Measurements from ENCODE around the gene LPP. TPM values are rescaled to one million over a fixed set of nuclear protein-coding genes. Genes with fewer than 3 reads are reported as not detected.

Gene LPP
- total RNA-seq, 1 experiment from 2014 or later = 20.4 TPM

DNA sequence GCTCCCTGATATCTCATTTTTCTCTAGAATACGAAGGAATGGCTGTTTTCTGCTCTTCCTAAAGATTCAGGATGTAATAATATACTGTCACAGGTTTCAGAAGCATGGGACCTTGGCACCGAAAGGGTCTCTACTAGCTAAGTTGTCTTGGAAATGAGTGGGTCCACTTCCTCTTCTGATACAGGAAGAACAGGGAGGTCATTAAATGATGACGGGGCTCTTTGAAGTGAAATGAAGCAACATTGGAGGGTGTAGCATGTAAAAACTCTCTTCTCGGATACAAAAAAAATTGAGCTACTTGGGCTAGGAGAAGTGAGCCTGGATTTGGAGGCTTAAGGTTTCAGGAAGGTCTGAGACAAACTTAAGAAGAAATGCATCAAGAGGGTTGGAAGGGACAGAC, 668.0 kb downstream of the LPP start:
- H3K9me2 ChIP-seq (replicated peaks; ENCODE audit: low read length) = no peaks in the 10 kb centered on the region
- POLR2A ChIA-PET (ENCODE audit: unreplicated experiment) = no interaction called here
- CTCF ChIA-PET = no interaction called here
- H3K4me1 ChIP-seq (ENCODE audit: insufficient read depth, low read length) = no peaks in the 10 kb centered on the region
- no peaks in the 10 kb centered on the region for H3K9me3 ChIP-seq (ENCODE audit: low read length)
- H3K36me3 ChIP-seq (ENCODE audit: low read depth, low read length) = no peaks in the 10 kb centered on the region
- H3F3A ChIP-seq (ENCODE audit: low read length, unreplicated experiment) = no peaks in the 10 kb centered on the region
- H3K4me3 ChIP-seq (ENCODE audit: low read length) = no peak overlapping the region
- TF ChIP-seq EZH2phosphoT487 (IDR thresholded peaks at IDR 0.05; ENCODE audit: borderline replicate concordance, low read length) = no peak
- no peak for TF ChIP-seq EZH2 (IDR thresholded peaks at IDR 0.05; ENCODE audit: low read length, unreplicated experiment)
- TF ChIP-seq, protein P1, sequence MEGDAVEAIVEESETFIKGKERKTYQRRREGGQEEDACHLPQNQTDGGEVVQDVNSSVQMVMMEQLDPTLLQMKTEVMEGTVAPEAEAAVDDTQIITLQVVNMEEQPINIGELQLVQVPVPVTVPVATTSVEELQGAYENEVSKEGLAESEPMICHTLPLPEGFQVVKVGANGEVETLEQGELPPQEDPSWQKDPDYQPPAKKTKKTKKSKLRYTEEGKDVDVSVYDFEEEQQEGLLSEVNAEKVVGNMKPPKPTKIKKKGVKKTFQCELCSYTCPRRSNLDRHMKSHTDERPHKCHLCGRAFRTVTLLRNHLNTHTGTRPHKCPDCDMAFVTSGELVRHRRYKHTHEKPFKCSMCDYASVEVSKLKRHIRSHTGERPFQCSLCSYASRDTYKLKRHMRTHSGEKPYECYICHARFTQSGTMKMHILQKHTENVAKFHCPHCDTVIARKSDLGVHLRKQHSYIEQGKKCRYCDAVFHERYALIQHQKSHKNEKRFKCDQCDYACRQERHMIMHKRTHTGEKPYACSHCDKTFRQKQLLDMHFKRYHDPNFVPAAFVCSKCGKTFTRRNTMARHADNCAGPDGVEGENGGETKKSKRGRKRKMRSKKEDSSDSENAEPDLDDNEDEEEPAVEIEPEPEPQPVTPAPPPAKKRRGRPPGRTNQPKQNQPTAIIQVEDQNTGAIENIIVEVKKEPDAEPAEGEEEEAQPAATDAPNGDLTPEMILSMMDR (conservative IDR thresholded peaks at IDR 0.05; ENCODE audit: low read depth, low read length) = no peak
- H3K27ac ChIP-seq (ENCODE audit: low read length) = no peak overlapping the region
- H4K20me1 ChIP-seq (ENCODE audit: low read length) = no peaks in the 10 kb centered on the region
- BruUV-seq (replicated peaks) = no TSS peak
- no peak overlapping the region for H3K4me2 ChIP-seq (ENCODE audit: low read length)
- H3K9ac ChIP-seq (ENCODE audit: low read length) = no peak overlapping the region
- intact Hi-C loops (cut with micrococcal nuclease) = no loop called here
- H3K79me2 ChIP-seq (ENCODE audit: low read length) = no peaks in the 10 kb centered on the region
- H3K27me3 ChIP-seq (ENCODE audit: low read length) = no peaks in the 10 kb centered on the region
- H2AFZ ChIP-seq (ENCODE audit: low read length) = no peak overlapping the region
- DNase-seq (no peak), ATAC-seq (no peak)

DNA sequence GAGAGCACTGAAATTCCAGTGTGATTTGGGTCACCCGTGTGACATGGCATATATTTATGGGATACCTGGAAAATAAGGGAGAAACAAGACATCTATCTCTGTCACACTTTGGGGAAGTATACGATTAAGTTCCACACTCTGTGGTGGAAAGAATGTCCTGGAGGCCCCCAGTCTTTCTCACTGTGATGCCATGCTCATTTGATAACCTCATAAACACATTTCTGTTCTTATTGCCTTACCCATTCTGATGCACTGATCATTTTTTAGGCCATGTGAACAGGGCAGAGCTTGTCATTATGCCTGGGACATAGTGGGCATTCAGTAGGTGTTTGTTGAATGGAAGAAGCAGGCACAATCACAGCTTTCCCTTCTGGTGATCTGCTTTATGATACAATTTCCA, 668.5 kb downstream of the LPP start:
- no peaks in the 10 kb centered on the region for H3K9me2 ChIP-seq (replicated peaks; ENCODE audit: low read length)
- no peak overlapping the region for H3K27ac ChIP-seq (ENCODE audit: low read length)
- H3K4me3 ChIP-seq (ENCODE audit: low read length) = no peak overlapping the region
- H3K27me3 ChIP-seq (ENCODE audit: low read length) = no peaks in the 10 kb centered on the region
- intact Hi-C loops (cut with micrococcal nuclease) = no loop called here
- H3K9ac ChIP-seq (ENCODE audit: low read length) = no peak overlapping the region
- no peaks in the 10 kb centered on the region for H3K79me2 ChIP-seq (ENCODE audit: low read length)
- BruUV-seq (replicated peaks) = no TSS peak
- TF ChIP-seq EZH2phosphoT487 (IDR thresholded peaks at IDR 0.05; ENCODE audit: borderline replicate concordance, low read length) (no peak), EZH2 (IDR thresholded peaks at IDR 0.05; ENCODE audit: low read length, unreplicated experiment) (no peak)
- TF ChIP-seq, protein P1 (conservative IDR thresholded peaks at IDR 0.05; ENCODE audit: low read depth, low read length) = no peak
- ATAC-seq (peak; percentile 40), DNase-seq (no peak)
- H2AFZ ChIP-seq (ENCODE audit: low read length) = no peak overlapping the region
- no peaks in the 10 kb centered on the region for H3F3A ChIP-seq (ENCODE audit: low read length, unreplicated experiment)
- H3K4me1 ChIP-seq (ENCODE audit: insufficient read depth, low read length) = no peaks in the 10 kb centered on the region
- H4K20me1 ChIP-seq (ENCODE audit: low read length) = no peaks in the 10 kb centered on the region
- H3K4me2 ChIP-seq (ENCODE audit: low read length) = no peak overlapping the region
- CTCF ChIA-PET = no interaction called here
- POLR2A ChIA-PET (ENCODE audit: unreplicated experiment) = no interaction called here
- H3K36me3 ChIP-seq (ENCODE audit: low read depth, low read length) = no peaks in the 10 kb centered on the region
- H3K9me3 ChIP-seq (ENCODE audit: low read length) = no peaks in the 10 kb centered on the region

DNA sequence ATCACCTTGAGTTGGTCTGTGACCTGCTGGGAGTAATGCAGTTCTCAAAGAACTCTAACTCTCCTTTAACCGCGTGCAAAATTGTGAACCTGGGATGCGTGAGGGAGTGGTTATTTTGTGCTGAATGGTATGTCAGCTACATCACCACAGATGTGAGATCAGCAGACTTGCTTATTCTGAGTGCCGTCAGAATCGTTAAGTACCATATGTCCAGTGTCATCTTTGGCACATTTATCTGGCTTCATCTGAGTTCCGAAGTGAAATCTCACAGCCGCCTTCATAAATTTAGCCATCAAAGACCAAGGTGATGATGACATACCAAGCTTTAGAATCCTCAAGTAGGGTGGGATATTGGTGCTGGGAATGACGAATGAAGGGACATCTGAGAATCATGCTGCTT, 670.6 kb downstream of the LPP start:
- no peak overlapping the region for H3K27ac ChIP-seq (ENCODE audit: low read length)
- H3F3A ChIP-seq (ENCODE audit: low read length, unreplicated experiment) = no peaks in the 10 kb centered on the region
- H3K4me1 ChIP-seq (ENCODE audit: insufficient read depth, low read length) = no peaks in the 10 kb centered on the region
- H3K9me2 ChIP-seq (replicated peaks; ENCODE audit: low read length) = no peaks in the 10 kb centered on the region
- no peak overlapping the region for H3K9ac ChIP-seq (ENCODE audit: low read length)
- H3K36me3 ChIP-seq (ENCODE audit: low read depth, low read length) = no peaks in the 10 kb centered on the region
- no peaks in the 10 kb centered on the region for H3K9me3 ChIP-seq (ENCODE audit: low read length)
- ChIA-PET POLR2A (ENCODE audit: unreplicated experiment) (no interaction called here), CTCF (no interaction called here)
- ATAC-seq (no peak), DNase-seq (no peak)
- H3K79me2 ChIP-seq (ENCODE audit: low read length) = no peaks in the 10 kb centered on the region
- no peak overlapping the region for H3K4me3 ChIP-seq (ENCODE audit: low read length)
- intact Hi-C loops (cut with micrococcal nuclease) = no loop called here
- TF ChIP-seq EZH2phosphoT487 (IDR thresholded peaks at IDR 0.05; ENCODE audit: borderline replicate concordance, low read length) (no peak), EZH2 (IDR thresholded peaks at IDR 0.05; ENCODE audit: low read length, unreplicated experiment) (no peak)
- TF ChIP-seq, protein P1 (conservative IDR thresholded peaks at IDR 0.05; ENCODE audit: low read depth, low read length) = no peak
- BruUV-seq (replicated peaks) = no TSS peak
- H2AFZ ChIP-seq (ENCODE audit: low read length) = no peak overlapping the region
- no peak overlapping the region for H3K4me2 ChIP-seq (ENCODE audit: low read length)
- no peaks in the 10 kb centered on the region for H3K27me3 ChIP-seq (ENCODE audit: low read length)
- no peaks in the 10 kb centered on the region for H4K20me1 ChIP-seq (ENCODE audit: low read length)

Data from PC-3 (cell line).